GM23248 (cell line): ENCODE data around the gene NAB1. TPM values are rescaled to one million over a fixed set of nuclear protein-coding genes. Genes with fewer than 3 reads are reported as not detected.

ENCODE experiments used
- DNase-seq: peaks from one replicate; pipeline ENCODE4 v3.0.0-alpha.2; 2015
- H2AFZ ChIP-seq: fragments of 200-600 bp; sonication (generic); 2 replicates; pipeline ENCODE4 v1.6.1; 2016; ENCODE audit warnings: antibody characterized with exemption
- H3F3A ChIP-seq: fragments of 200-600 bp; sonication (generic); 2 replicates; pipeline ENCODE4 v1.6.1; 2016; ENCODE audit warnings: mild to moderate bottlenecking, antibody characterized with exemption, mixed run types; ENCODE audit not compliant: insufficient read depth
- H3K27ac ChIP-seq: fragments of 200-600 bp; sonication (generic); 2 replicates; pipeline ENCODE4 v1.5.1; 2016; ENCODE audit warnings: mild to moderate bottlenecking
- H3K27me3 ChIP-seq: fragments of 200-600 bp; sonication (generic); replicated peaks from 2 replicates; pipeline ENCODE4 v1.6.1; 2016; ENCODE audit warnings: mild to moderate bottlenecking; ENCODE audit not compliant: insufficient read depth
- H3K36me3 ChIP-seq: fragments of 200-600 bp; sonication (generic); 2 replicates; pipeline ENCODE4 v1.6.1; 2016; ENCODE audit warnings: low read depth, mild to moderate bottlenecking
- H3K4me1 ChIP-seq: fragments of 200-600 bp; sonication (generic); 2 replicates; pipeline ENCODE4 v1.6.1; 2016; ENCODE audit warnings: mild to moderate bottlenecking; ENCODE audit not compliant: insufficient read depth
- H3K4me2 ChIP-seq: fragments of 200-600 bp; sonication (generic); one replicate; pipeline ENCODE4 v1.6.1; 2016; ENCODE audit warnings: mild to moderate bottlenecking; ENCODE audit not compliant: unreplicated experiment
- H3K4me3 ChIP-seq: fragments of 200-600 bp; sonication (generic); 2 replicates; pipeline ENCODE4 v1.5.1; 2016; ENCODE audit warnings: mild to moderate bottlenecking
- H3K79me2 ChIP-seq: fragments of 200-600 bp; sonication (generic); 2 replicates; pipeline ENCODE4 v1.6.1; 2016; ENCODE audit warnings: mild to moderate bottlenecking; ENCODE audit not compliant: insufficient read depth
- H3K9ac ChIP-seq: fragments of 200-600 bp; sonication (generic); 2 replicates; pipeline ENCODE4 v1.6.1; 2016; ENCODE audit warnings: mild to moderate bottlenecking
- H3K9me2 ChIP-seq: fragments of 200-600 bp; sonication (generic); 2 replicates; pipeline ENCODE4 v1.6.1; 2016; ENCODE audit warnings: mixed run types, mild to moderate bottlenecking, moderate library complexity; ENCODE audit not compliant: insufficient read depth
- H3K9me3 ChIP-seq: fragments of 200-600 bp; sonication (generic); one replicate; pipeline ENCODE4 v1.6.1; 2017; ENCODE audit warnings: low read depth
- H4K20me1 ChIP-seq: fragments of 200-600 bp; sonication (generic); 2 replicates; pipeline ENCODE4 v1.6.0; 2016; ENCODE audit not compliant: insufficient read depth
- EZH2 ChIP-seq: fragments of 200-600 bp; sonication (generic); IDR thresholded peaks from 2 replicates; pipeline ENCODE4 v1.6.1; 2018; ENCODE audit warnings: antibody characterized with exemption, mild to moderate bottlenecking; ENCODE audit not compliant: insufficient read depth, poor library complexity, severe bottlenecking
- EZH2phosphoT487 ChIP-seq: fragments of 200-600 bp; sonication (generic); IDR thresholded peaks from 2 replicates; pipeline ENCODE4 v1.6.1; 2018; ENCODE audit warnings: antibody characterized with exemption, moderate library complexity, mild to moderate bottlenecking, low read depth; ENCODE audit not compliant: insufficient read depth
- WGBS, 2 experiments: methylation state at CpG; one replicate each; pipeline ENCODE4 v1.1.6; 2015 to 2017; ENCODE audit warnings: low lambda C conversion rate in 2 of 2, low coverage in 1 of 2; ENCODE audit errors: missing lambda C conversion rate in 2 of 2; 5-methylcytosine and 5-hydroxymethylcytosine counted together
- in situ Hi-C: fragments of 300-500 bp; cut with MboI; formaldehyde crosslinking; loops from 2 replicates; pipeline ENCODE4 v1.15.0; 2020
- polyA plus RNA-seq: library from polyadenylated mRNA; unstranded; fragments of >200 nt; fragmentation: Nextera tagmentation; extraction: Ambion mirVana; gene quantifications from 2 replicates; pipeline ENCODE4 v1.2.1, GENCODE V29; 2016
- total RNA-seq: library from RNA; depleted of rRNA; stranded (reverse); fragments of >200 nt; shearing (Covaris generic); gene quantifications from 2 replicates; pipeline ENCODE4 v1.2.3, GENCODE V29; 2014

Gene NAB1
- total and polyA plus RNA-seq, 2 experiments from 2014 or later, result 13.0 to 44.1 TPM

DNA sequence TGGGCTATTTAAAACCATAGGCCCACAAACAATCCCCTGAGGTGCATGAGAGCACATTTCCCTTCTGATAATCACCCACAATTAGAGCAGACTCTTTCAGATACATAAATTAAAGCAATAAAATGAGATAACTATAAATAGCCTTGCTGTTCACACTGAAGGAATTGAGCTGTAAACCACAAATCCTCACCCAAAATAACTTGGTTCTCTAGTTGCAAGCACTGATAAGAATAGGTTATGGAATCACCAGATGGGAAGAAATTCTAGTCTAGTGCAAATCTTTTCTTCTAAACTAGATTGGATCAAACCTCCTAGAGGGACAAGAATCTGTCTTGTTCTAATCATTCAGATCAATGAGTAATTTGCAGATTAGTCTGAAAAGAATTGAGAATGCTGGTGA is 64.6 kb downstream of the NAB1 start:
- no peaks in the 10 kb centered on the region for H3K9me3 ChIP-seq
- no peak overlapping the region for H3K4me3 ChIP-seq
- H3K27me3 ChIP-seq, result no peaks in the 10 kb centered on the region
- H4K20me1 ChIP-seq, result no peaks in the 10 kb centered on the region
- H3K4me1 ChIP-seq, result peaks cover 10% of the 10 kb centered on the region
- in situ Hi-C loops, result no loop called here
- no peak overlapping the region for H3K27ac ChIP-seq
- TF ChIP-seq EZH2, result no peak
- TF ChIP-seq EZH2phosphoT487, result no peak
- H3K4me2 ChIP-seq, result no peak overlapping the region
- peaks cover 9% of the 10 kb centered on the region; the same call in 1 of the 2 replicates for H3F3A ChIP-seq
- DNase-seq, result no peak
- H3K9me2 ChIP-seq, result no peaks in the 10 kb centered on the region
- H3K79me2 ChIP-seq, result no peaks in the 10 kb centered on the region
- no peak overlapping the region for H3K9ac ChIP-seq
- H3K36me3 ChIP-seq, result no peaks in the 10 kb centered on the region
- H2AFZ ChIP-seq, result no peak overlapping the region

DNA sequence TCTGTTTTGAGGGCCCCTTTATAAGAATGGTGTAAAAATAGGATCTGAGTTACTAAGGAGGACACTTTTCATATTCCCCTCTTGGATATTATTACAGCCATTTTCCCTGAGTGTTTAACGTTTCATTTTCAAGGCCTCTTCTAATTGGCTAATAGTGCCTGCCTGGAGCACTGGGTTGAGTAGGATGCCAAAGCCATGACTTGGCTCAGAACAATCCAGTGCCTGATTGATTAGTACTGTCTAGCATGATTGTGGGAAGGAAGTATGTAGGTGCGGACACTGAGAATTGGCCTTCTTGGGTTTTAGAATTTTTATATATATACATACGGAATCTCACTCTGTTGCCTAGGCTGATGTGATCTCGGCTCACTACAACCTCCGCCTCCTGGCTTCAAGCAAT is 66.1 kb downstream of the NAB1 start:
- Histone ChIP-seq H3K27ac (no peak overlapping the region), H3K4me2 (no peak overlapping the region), H3K9ac (no peak overlapping the region), H3K9me2 (no peaks in the 10 kb centered on the region), H3K27me3 (no peaks in the 10 kb centered on the region), H3K79me2 (no peaks in the 10 kb centered on the region), H3K4me3 (no peak overlapping the region), H2AFZ (no peak overlapping the region), H4K20me1 (no peaks in the 10 kb centered on the region), H3K36me3 (no peaks in the 10 kb centered on the region), H3K9me3 (no peaks in the 10 kb centered on the region), H3K4me1 (peaks cover 14% of the 10 kb centered on the region), H3F3A (peaks cover 3% of the 10 kb centered on the region; the same call in 1 of the 2 replicates)
- TF ChIP-seq EZH2 (no peak), EZH2phosphoT487 (no peak)
- in situ Hi-C loops, result no loop called here
- peak; percentile 23 for DNase-seq
- WGBS, 2 experiments, result 78 to 84% methylated on average over 5 of the region's 5 CpGs

DNA sequence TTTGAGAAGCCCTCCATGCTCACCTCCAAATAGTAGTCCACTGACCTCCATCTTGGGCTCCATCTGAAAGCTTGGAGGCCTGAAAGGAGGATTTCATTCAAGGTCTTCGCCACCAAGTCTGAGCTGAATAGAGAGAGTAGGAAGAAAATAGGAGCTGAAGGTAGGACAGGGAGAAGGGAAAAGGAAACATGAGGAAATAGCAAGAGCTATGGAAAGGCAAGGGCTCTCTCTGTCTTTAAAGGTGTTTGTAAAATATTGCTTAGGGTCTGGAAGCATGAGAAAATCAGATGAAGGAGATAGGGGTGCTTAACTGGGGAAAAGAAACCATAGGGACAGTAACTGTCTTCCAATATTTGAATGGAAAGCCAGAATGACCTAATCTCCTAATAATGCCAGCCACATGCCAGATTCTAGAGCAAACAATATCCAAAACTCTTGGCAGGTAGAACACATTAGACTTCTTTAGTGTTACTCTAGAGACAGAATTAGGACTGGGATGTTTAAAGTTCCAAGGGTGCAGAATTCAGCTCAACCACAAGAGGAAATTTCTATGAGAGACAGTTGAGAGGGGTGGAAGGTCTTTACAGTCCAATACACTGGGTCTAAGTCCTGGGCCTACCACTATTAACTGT is 67.4 kb downstream of the NAB1 start:
- Histone ChIP-seq H3K27ac (no peak overlapping the region), H3K9me3 (no peaks in the 10 kb centered on the region), H3F3A (no peaks in the 10 kb centered on the region), H3K4me1 (peaks cover 11% of the 10 kb centered on the region), H3K36me3 (no peaks in the 10 kb centered on the region), H3K27me3 (no peaks in the 10 kb centered on the region), H3K9me2 (no peaks in the 10 kb centered on the region), H3K4me3 (no peak overlapping the region), H3K4me2 (no peak overlapping the region), H2AFZ (no peak overlapping the region), H4K20me1 (no peaks in the 10 kb centered on the region), H3K79me2 (no peaks in the 10 kb centered on the region), H3K9ac (no peak overlapping the region)
- WGBS, 2 experiments, result 94 to 100% methylated on average over 1 of the region's 1 CpG
- in situ Hi-C loops, result no loop called here
- DNase-seq, result no peak
- no peak for TF ChIP-seq EZH2
- TF ChIP-seq EZH2phosphoT487, result no peak

DNA sequence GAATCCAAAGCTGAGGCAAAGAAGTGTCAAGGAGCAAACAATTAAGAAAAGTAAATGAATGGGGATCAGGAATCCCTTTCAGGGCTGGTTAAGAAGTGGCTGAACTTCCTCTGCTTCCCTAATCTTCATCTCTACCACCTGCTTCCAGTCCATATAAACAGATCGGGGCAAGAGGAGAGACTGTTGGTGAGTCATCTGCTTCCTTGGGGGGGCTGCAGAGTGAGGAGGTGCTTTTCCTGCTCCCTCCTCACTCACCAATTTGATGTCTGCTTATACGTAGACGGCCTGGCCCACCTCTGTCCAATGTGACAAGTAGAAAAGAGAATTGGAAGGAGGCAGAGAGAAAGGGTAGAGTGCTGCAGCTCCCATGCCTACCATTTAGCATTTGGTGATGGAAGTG is 68.4 kb downstream of the NAB1 start:
- TF ChIP-seq EZH2, result no peak
- TF ChIP-seq EZH2phosphoT487, result no peak
- Histone ChIP-seq H3K79me2 (no peaks in the 10 kb centered on the region), H2AFZ (no peak overlapping the region), H3K9ac (no peak overlapping the region), H3K9me3 (no peaks in the 10 kb centered on the region), H3K9me2 (no peaks in the 10 kb centered on the region), H3K4me3 (no peak overlapping the region), H4K20me1 (no peaks in the 10 kb centered on the region), H3K4me1 (peaks cover 11% of the 10 kb centered on the region), H3K36me3 (no peaks in the 10 kb centered on the region), H3K27ac (no peak overlapping the region), H3F3A (no peaks in the 10 kb centered on the region), H3K4me2 (no peak overlapping the region), H3K27me3 (no peaks in the 10 kb centered on the region)
- 81 to 86% methylated on average over 3 of the region's 3 CpGs for WGBS, 2 experiments
- DNase-seq, result no peak
- in situ Hi-C loops, result no loop called here
